Prostate gland (tissue), 2 donors: ENCODE results near the gene HIVEP3. TPM values are rescaled to one million over a fixed set of nuclear protein-coding genes. Genes with fewer than 3 reads are reported as not detected.

Experiments
- DNase-seq: peaks from one replicate; pipeline ENCODE4 v3.0.0-alpha.2; 2019; ENCODE audit warnings: low spot score
- H3K27ac ChIP-seq, 2 donors: fragments of 200-600 bp; sonication (generic); 2 replicates each; pipeline ENCODE4 v1.5.1; 2017 to 2019
- H3K27me3 ChIP-seq: fragments of 200-600 bp; sonication (generic); replicated peaks from 2 replicates; pipeline ENCODE4 v1.5.1; 2019; ENCODE audit not compliant: insufficient read depth
- H3K36me3 ChIP-seq, 2 donors: fragments of 200-600 bp; sonication (generic); 1 replicate in 1 of 2; 2 replicates in 1 of 2; pipeline versions ENCODE4 v1.5.1 to v1.8.1; 2017 to 2019
- H3K4me1 ChIP-seq: fragments of 200-600 bp; sonication (generic); replicated peaks from 2 replicates; pipeline ENCODE4 v1.5.1; 2019
- H3K4me3 ChIP-seq, 2 donors: fragments of 200-600 bp; sonication (generic); 2 replicates each; pipeline ENCODE4 v1.5.1; 2017 to 2019
- H3K9me3 ChIP-seq: fragments of 200-600 bp; sonication (generic); 2 replicates; pipeline ENCODE4 v1.5.1; 2017
- CTCF ChIP-seq, 4 experiments: fragments of 200-600 bp in 2 of 4; fragments of 450-650 bp in 2 of 4; sonication (generic) in 2 of 4; IDR thresholded peaks; 1 replicate in 3 of 4; 2 replicates in 1 of 4; pipeline ENCODE4 v1.5.1; 2016 to 2019; ENCODE audit warnings: antibody characterized with exemption in 4 of 4, mild to moderate bottlenecking in 2 of 4, moderate library complexity in 2 of 4
- POLR2A ChIP-seq: fragments of 450-650 bp; IDR thresholded peaks from one replicate; pipeline ENCODE4 v1.6.1; 2016; ENCODE audit warnings: antibody characterized with exemption, mild to moderate bottlenecking
- POLR2AphosphoS5 ChIP-seq: sonication (generic); formaldehyde crosslinking; IDR thresholded peaks from one replicate; pipeline ENCODE4 v1.6.1; 2017; ENCODE audit warnings: antibody characterized with exemption
- WGBS: methylation state at CpG from one replicate; pipeline ENCODE4 v1.1.5; 2018; 5-methylcytosine and 5-hydroxymethylcytosine counted together
- intact Hi-C: fragments of 100-400 bp; cut with DNase I; formaldehyde crosslinking; loops from one replicate; pipeline ENCODE4 v1.14.2; 2022
- total RNA-seq, 2 donors: library from RNA; depleted of rRNA; stranded (reverse); fragments of >200 nt; gene quantifications; one replicate each; pipeline ENCODE4 v1.1.0, GENCODE V29; 2016

HIVEP3 gene
- total RNA-seq, 2 donors from 2014 or later = 9.3 to 11.2 TPM

- WGBS = 93% methylated on average over 1 of the region's 1 CpG
- no peaks in the 10 kb centered on the region for H3K4me1 ChIP-seq
- intact Hi-C loops = no loop called here
Observed at GRCh38 chr1:41679994-41680393, 238.7 kb downstream of the HIVEP3 start.

GRCh38 chr1:41679531-41679930, 239.2 kb downstream of the HIVEP3 start:
- Histone ChIP-seq H3K4me1 (no peaks in the 10 kb centered on the region), H3K27ac (no peak overlapping the region), H3K36me3 (no peaks in the 10 kb centered on the region), H3K9me3 (no peaks in the 10 kb centered on the region), H3K4me3 (no peak overlapping the region), H3K27me3 (no peaks in the 10 kb centered on the region)
- no peak for DNase-seq
- intact Hi-C loops = no loop called here
- TF ChIP-seq CTCF (IDR thresholded peaks at IDR 0.05) = no peak
- TF ChIP-seq POLR2AphosphoS5 = no peak
- no peak for TF ChIP-seq POLR2A
- 93% methylated on average over 1 of the region's 1 CpG for WGBS

More at GRCh38 chr1:41679994-41680393, 238.7 kb downstream of the HIVEP3 start:
- no peak for TF ChIP-seq CTCF (IDR thresholded peaks at IDR 0.05)
- no peak for TF ChIP-seq POLR2A
- no peak for TF ChIP-seq POLR2AphosphoS5
- Histone ChIP-seq H3K4me3 (no peak overlapping the region), H3K9me3 (no peaks in the 10 kb centered on the region), H3K27ac (no peak overlapping the region), H3K36me3 (no peaks in the 10 kb centered on the region), H3K27me3 (no peaks in the 10 kb centered on the region)
- DNase-seq = no peak

- H3K4me1 ChIP-seq = no peaks in the 10 kb centered on the region
- no peaks in the 10 kb centered on the region for H3K27me3 ChIP-seq
- intact Hi-C loops = no loop called here
- H3K27ac ChIP-seq = no peak overlapping the region
- no peaks in the 10 kb centered on the region for H3K36me3 ChIP-seq
- DNase-seq = no peak
- TF ChIP-seq CTCF (IDR thresholded peaks at IDR 0.05) = no peak
- no peak for TF ChIP-seq POLR2A
- no peak for TF ChIP-seq POLR2AphosphoS5
- 54% methylated on average over 13 of the region's 13 CpGs for WGBS
- H3K4me3 ChIP-seq = no peak overlapping the region
- H3K9me3 ChIP-seq = no peaks in the 10 kb centered on the region
Observed at GRCh38 chr1:41678111-41678878, 240.4 kb downstream of the HIVEP3 start.

GRCh38 chr1:41677620-41678019, 241.1 kb downstream of the HIVEP3 start:
- 97% methylated on average over 7 of the region's 7 CpGs for WGBS
- Histone ChIP-seq H3K4me3 (no peak overlapping the region), H3K27ac (no peak overlapping the region), H3K9me3 (no peaks in the 10 kb centered on the region), H3K4me1 (no peaks in the 10 kb centered on the region), H3K27me3 (no peaks in the 10 kb centered on the region), H3K36me3 (no peaks in the 10 kb centered on the region)
- TF ChIP-seq CTCF (IDR thresholded peaks at IDR 0.05) (no peak), POLR2A (no peak), POLR2AphosphoS5 (no peak)
- DNase-seq = no peak
- intact Hi-C loops = no loop called here

GRCh38 chr1:41675401-41675800, 243.3 kb downstream of the HIVEP3 start:
- H3K9me3 ChIP-seq = no peaks in the 10 kb centered on the region
- TF ChIP-seq CTCF (IDR thresholded peaks at IDR 0.05) (no peak), POLR2A (no peak), POLR2AphosphoS5 (no peak)
- H3K27ac ChIP-seq = no peak overlapping the region
- 100% methylated on average over 1 of the region's 1 CpG for WGBS
- H3K27me3 ChIP-seq = no peaks in the 10 kb centered on the region
- no peaks in the 10 kb centered on the region for H3K4me1 ChIP-seq
- no peak overlapping the region for H3K4me3 ChIP-seq
- H3K36me3 ChIP-seq = no peaks in the 10 kb centered on the region
- intact Hi-C loops = no loop called here
- DNase-seq = no peak
